HepG2 (cell line): ENCODE measurements around the gene CCNL1. TPM values are rescaled to one million over a fixed set of nuclear protein-coding genes. Genes with fewer than 3 reads are reported as not detected.

Source experiments
- ARNT ChIP-seq: fragments of 450-650 bp; IDR thresholded peaks from 2 replicates; pipeline ENCODE4 v1.6.1; 2017
- CREM ChIP-seq, 2 experiments: sonication (generic) in 1 of 2; formaldehyde crosslinking in 1 of 2; IDR thresholded peaks; 2 replicates each; pipeline versions ENCODE4 v1.4.0 to v1.6.1; 2016 to 2020; ENCODE audit warnings: antibody characterized with exemption in 1 of 2, mild to moderate bottlenecking in 1 of 2, missing genetic modification reagents in 1 of 2
- HDAC6 ChIP-seq: fragments of 200-600 bp; sonication (generic); IDR thresholded peaks from 2 replicates; pipeline ENCODE4 v1.7.0; 2017; ENCODE audit warnings: mild to moderate bottlenecking, antibody characterized with exemption, low read length, low read depth
- HOXA5 ChIP-seq: sonication (generic); formaldehyde crosslinking; IDR thresholded peaks from 2 replicates; pipeline ENCODE4 v1.4.0; 2020; ENCODE audit warnings: missing genetic modification reagents
- KDM2A ChIP-seq: sonication (generic); formaldehyde crosslinking; IDR thresholded peaks from 2 replicates; pipeline ENCODE4 v1.4.0; 2020; ENCODE audit warnings: low read depth, missing genetic modification reagents, borderline replicate concordance
- MAFG ChIP-seq: sonication (generic); formaldehyde crosslinking; IDR thresholded peaks from 2 replicates; pipeline ENCODE4 v1.5.1; 2020; ENCODE audit warnings: mild to moderate bottlenecking, missing genetic modification reagents
- MIER3 ChIP-seq: IDR thresholded peaks from 2 replicates; pipeline ENCODE4 v1.6.1; 2016; ENCODE audit warnings: missing compliant biosample characterization, borderline replicate concordance
- PHF20 ChIP-seq: sonication (generic); formaldehyde crosslinking; IDR thresholded peaks from 2 replicates; pipeline ENCODE4 v1.5.0; 2020; ENCODE audit warnings: mild to moderate bottlenecking, missing genetic modification reagents
- PITX1 ChIP-seq: sonication (generic); formaldehyde crosslinking; IDR thresholded peaks from 2 replicates; pipeline ENCODE4 v1.5.1; 2020; ENCODE audit warnings: mild to moderate bottlenecking, missing genetic modification reagents
- RAD21 ChIP-seq: fragments of 450-650 bp; formaldehyde crosslinking; IDR thresholded peaks from 2 replicates; pipeline ENCODE4 v1.5.0; 2020; ENCODE audit warnings: mild to moderate bottlenecking
- RFX1 ChIP-seq: fragments of 450-650 bp; IDR thresholded peaks from 2 replicates; pipeline ENCODE4 v1.6.1; 2017
- SMC3 ChIP-seq: IDR thresholded peaks from 2 replicates; pipeline ENCODE4 v1.6.1; 2011; ENCODE audit warnings: low read length, improper control_type of control experiment
- TGIF2 ChIP-seq: IDR thresholded peaks from 2 replicates; pipeline ENCODE4 v1.6.1; 2016; ENCODE audit warnings: control low read depth, missing compliant biosample characterization
- ZNF354B ChIP-seq: sonication (generic); formaldehyde crosslinking; IDR thresholded peaks from 2 replicates; pipeline ENCODE4 v1.8.0; 2022; ENCODE audit warnings: mild to moderate bottlenecking, missing genetic modification reagents
- ZNF724P ChIP-seq: sonication (generic); formaldehyde crosslinking; IDR thresholded peaks from 2 replicates; pipeline ENCODE4 v1.8.0; 2022; ENCODE audit warnings: missing genetic modification reagents, borderline replicate concordance
- ZNF772 ChIP-seq: sonication (generic); formaldehyde crosslinking; IDR thresholded peaks from 2 replicates; pipeline ENCODE4 v1.5.0; 2020; ENCODE audit warnings: mild to moderate bottlenecking, missing genetic modification reagents
- polyA plus RNA-seq, 8 experiments: library from polyadenylated mRNA; depleted of rRNA in 3 of 8; stranded (reverse) in 7 of 8; unstranded in 1 of 8; fragments of >200 nt; fragmentation: Illumina TruSeq in 4 of 8; extraction: Trizol in 4 of 8; gene quantifications; 2 replicates each; pipeline versions ENCODE4 v1.2.1 to v1.2.3, GENCODE V29; 2011 to 2016; ENCODE audit warnings: low read depth in 4 of 8, missing spikeins in 1 of 8, mixed read lengths in 1 of 8; ENCODE audit not compliant: insufficient read depth in 1 of 8
- total RNA-seq, 5 experiments: library from RNA; depleted of rRNA; stranded (reverse); fragments of >200 nt; fragmentation: Illumina TruSeq; extraction: Trizol; gene quantifications; 2 replicates each; pipeline ENCODE4 v1.2.3, GENCODE V29; 2016; ENCODE audit warnings: low read depth in 1 of 5
- TF ChIP-seq, protein P1 (sequence below): sonication (generic); formaldehyde crosslinking; IDR thresholded peaks from 2 replicates; pipeline ENCODE4 v1.4.0; 2020; ENCODE audit warnings: low read depth, mild to moderate bottlenecking, missing genetic modification reagents
- TF ChIP-seq, protein P2 (sequence below): sonication (generic); formaldehyde crosslinking; IDR thresholded peaks from 2 replicates; pipeline ENCODE4 v1.4.0; 2020; ENCODE audit warnings: mild to moderate bottlenecking, missing genetic modification reagents
- TF ChIP-seq, protein P3 (sequence below): sonication (generic); formaldehyde crosslinking; IDR thresholded peaks from 2 replicates; pipeline ENCODE4 v1.8.0; 2022; ENCODE audit warnings: low read depth, missing genetic modification reagents
- TF ChIP-seq, protein P4 (sequence below): sonication (generic); formaldehyde crosslinking; IDR thresholded peaks from 2 replicates; pipeline ENCODE4 v1.9.0; 2021; ENCODE audit warnings: missing genetic modification reagents, mild to moderate bottlenecking, borderline replicate concordance

CCNL1 gene
- total and polyA plus RNA-seq, 2 of the 13 experiments (the other 11 are each of a cell fraction or from before 2014, with no cell fraction given) = 151 to 303 TPM

DNA sequence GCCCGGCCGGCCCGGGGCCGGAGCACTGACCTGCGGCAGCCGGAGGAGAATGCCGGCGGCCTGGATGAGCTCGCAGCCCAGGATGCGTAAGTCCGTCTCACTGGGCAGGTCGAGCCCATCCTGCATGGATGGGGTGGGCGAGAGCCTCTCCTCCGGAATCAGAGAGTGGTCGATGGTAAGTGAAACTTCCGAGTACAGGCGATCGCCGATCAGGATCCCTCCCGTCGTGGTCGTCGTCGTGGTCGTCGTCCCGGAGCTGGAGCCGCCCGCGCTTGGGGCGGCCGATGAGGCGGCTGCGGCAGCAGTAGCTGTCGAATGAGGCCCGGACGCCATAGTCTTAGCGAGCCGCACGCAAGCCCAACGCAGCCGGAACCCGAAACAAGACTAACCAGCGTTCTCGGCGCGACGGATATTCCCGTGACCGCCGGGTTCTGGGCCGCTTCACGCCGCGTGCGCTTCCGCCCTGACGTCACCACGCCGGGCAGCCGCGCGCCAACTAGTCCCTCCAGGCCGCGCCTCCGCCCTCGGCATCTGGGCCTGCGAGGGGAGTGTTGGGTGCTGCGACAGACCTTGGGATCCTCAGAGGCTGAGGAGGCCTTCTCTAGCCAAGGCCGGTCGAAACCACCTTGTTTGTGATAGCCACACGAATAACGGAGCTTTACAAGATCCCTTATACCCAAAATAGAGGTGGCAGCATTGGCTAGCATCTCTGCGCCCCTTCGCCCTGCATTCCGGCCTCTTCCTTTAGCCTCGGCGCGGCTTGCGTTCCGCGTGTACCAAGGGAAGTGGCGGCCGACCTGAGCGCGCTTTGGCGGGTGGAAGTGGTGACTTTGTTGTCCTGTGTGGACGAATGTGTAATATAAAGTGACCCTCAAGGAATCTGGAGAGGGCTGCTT is at the start of gene CCNL1 (continued):
- TF ChIP-seq, protein P1, sequence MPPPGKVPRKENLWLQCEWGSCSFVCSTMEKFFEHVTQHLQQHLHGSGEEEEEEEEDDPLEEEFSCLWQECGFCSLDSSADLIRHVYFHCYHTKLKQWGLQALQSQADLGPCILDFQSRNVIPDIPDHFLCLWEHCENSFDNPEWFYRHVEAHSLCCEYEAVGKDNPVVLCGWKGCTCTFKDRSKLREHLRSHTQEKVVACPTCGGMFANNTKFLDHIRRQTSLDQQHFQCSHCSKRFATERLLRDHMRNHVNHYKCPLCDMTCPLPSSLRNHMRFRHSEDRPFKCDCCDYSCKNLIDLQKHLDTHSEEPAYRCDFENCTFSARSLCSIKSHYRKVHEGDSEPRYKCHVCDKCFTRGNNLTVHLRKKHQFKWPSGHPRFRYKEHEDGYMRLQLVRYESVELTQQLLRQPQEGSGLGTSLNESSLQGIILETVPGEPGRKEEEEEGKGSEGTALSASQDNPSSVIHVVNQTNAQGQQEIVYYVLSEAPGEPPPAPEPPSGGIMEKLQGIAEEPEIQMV (CRISPR knock-in tag) = peak; percentile 94
- TF ChIP-seq, protein P2, sequence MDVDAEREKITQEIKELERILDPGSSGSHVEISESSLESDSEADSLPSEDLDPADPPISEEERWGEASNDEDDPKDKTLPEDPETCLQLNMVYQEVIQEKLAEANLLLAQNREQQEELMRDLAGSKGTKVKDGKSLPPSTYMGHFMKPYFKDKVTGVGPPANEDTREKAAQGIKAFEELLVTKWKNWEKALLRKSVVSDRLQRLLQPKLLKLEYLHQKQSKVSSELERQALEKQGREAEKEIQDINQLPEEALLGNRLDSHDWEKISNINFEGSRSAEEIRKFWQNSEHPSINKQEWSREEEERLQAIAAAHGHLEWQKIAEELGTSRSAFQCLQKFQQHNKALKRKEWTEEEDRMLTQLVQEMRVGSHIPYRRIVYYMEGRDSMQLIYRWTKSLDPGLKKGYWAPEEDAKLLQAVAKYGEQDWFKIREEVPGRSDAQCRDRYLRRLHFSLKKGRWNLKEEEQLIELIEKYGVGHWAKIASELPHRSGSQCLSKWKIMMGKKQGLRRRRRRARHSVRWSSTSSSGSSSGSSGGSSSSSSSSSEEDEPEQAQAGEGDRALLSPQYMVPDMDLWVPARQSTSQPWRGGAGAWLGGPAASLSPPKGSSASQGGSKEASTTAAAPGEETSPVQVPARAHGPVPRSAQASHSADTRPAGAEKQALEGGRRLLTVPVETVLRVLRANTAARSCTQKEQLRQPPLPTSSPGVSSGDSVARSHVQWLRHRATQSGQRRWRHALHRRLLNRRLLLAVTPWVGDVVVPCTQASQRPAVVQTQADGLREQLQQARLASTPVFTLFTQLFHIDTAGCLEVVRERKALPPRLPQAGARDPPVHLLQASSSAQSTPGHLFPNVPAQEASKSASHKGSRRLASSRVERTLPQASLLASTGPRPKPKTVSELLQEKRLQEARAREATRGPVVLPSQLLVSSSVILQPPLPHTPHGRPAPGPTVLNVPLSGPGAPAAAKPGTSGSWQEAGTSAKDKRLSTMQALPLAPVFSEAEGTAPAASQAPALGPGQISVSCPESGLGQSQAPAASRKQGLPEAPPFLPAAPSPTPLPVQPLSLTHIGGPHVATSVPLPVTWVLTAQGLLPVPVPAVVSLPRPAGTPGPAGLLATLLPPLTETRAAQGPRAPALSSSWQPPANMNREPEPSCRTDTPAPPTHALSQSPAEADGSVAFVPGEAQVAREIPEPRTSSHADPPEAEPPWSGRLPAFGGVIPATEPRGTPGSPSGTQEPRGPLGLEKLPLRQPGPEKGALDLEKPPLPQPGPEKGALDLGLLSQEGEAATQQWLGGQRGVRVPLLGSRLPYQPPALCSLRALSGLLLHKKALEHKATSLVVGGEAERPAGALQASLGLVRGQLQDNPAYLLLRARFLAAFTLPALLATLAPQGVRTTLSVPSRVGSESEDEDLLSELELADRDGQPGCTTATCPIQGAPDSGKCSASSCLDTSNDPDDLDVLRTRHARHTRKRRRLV (CRISPR knock-in tag) = peak; percentile 88
- peak; percentile 90 for TF ChIP-seq MIER3 (CRISPR knock-in tag)
- no peak; the same call in 1 of the 2 replicates for TF ChIP-seq HDAC6
- TF ChIP-seq, protein P3, sequence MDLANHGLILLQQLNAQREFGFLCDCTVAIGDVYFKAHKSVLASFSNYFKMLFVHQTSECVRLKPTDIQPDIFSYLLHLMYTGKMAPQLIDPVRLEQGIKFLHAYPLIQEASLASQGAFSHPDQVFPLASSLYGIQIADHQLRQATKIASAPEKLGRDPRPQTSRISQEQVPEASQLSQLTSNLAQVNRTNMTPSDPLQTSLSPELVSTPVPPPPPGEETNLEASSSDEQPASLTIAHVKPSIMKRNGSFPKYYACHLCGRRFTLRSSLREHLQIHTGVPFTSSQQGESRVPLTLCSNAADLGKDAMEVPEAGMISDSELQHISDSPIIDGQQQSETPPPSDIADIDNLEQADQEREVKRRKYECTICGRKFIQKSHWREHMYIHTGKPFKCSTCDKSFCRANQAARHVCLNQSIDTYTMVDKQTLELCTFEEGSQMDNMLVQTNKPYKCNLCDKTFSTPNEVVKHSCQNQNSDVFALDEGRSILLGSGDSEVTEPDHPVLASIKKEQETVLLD (CRISPR knock-in tag) = peak; percentile 96
- TF ChIP-seq RAD21 = peak; percentile 64
- peak; percentile 99 for TF ChIP-seq KDM2A (CRISPR knock-in tag)
- TF ChIP-seq RFX1 = no peak
- TF ChIP-seq CREM (IDR thresholded peaks at IDR 0.05) = peak; percentile 95
- peak; percentile 86 for TF ChIP-seq CREM (CRISPR knock-in tag; IDR thresholded peaks at IDR 0.05)
- TF ChIP-seq ZNF724P (CRISPR knock-in tag) = peak; percentile 94; the same call in 1 of the 2 replicates
- TF ChIP-seq ARNT = no peak
- TF ChIP-seq TGIF2 (CRISPR knock-in tag) = peak; percentile 94
- peak; percentile 82 for TF ChIP-seq HOXA5
- peak; percentile 90 for TF ChIP-seq PITX1 (CRISPR knock-in tag)
- peak; percentile 52; the same call in 1 of the 2 replicates for TF ChIP-seq MAFG (CRISPR knock-in tag)
- TF ChIP-seq ZNF772 = peak; percentile 98
- no peak for TF ChIP-seq SMC3
- TF ChIP-seq, protein P4, sequence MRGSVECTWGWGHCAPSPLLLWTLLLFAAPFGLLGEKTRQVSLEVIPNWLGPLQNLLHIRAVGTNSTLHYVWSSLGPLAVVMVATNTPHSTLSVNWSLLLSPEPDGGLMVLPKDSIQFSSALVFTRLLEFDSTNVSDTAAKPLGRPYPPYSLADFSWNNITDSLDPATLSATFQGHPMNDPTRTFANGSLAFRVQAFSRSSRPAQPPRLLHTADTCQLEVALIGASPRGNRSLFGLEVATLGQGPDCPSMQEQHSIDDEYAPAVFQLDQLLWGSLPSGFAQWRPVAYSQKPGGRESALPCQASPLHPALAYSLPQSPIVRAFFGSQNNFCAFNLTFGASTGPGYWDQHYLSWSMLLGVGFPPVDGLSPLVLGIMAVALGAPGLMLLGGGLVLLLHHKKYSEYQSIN (CRISPR knock-in tag) = no peak; the same call in 1 of the 2 replicates
- TF ChIP-seq ZNF354B = peak; percentile 85; the same call in 1 of the 2 replicates
- peak; percentile 89 for TF ChIP-seq PHF20 (CRISPR knock-in tag)
